Testis (tissue), 2 donors: ENCODE results near the gene TRPC4AP.

Source experiments
- POLR2A ChIP-seq: fragments of 450-650 bp; IDR thresholded peaks from one replicate; pipeline ENCODE4 v1.6.1; 2017; ENCODE audit warnings: antibody characterized with exemption, mild to moderate bottlenecking, moderate library complexity
- TF ChIP-seq, protein P1 (sequence below), 3 experiments: fragments of 450-650 bp in 2 of 3; fragments of 200-600 bp in 1 of 3; sonication (generic) in 1 of 3; IDR thresholded peaks; one replicate each; pipeline ENCODE4 v1.5.1; 2016 to 2019; ENCODE audit warnings: antibody characterized with exemption in 3 of 3, mild to moderate bottlenecking in 2 of 3, moderate library complexity in 1 of 3

DNA sequence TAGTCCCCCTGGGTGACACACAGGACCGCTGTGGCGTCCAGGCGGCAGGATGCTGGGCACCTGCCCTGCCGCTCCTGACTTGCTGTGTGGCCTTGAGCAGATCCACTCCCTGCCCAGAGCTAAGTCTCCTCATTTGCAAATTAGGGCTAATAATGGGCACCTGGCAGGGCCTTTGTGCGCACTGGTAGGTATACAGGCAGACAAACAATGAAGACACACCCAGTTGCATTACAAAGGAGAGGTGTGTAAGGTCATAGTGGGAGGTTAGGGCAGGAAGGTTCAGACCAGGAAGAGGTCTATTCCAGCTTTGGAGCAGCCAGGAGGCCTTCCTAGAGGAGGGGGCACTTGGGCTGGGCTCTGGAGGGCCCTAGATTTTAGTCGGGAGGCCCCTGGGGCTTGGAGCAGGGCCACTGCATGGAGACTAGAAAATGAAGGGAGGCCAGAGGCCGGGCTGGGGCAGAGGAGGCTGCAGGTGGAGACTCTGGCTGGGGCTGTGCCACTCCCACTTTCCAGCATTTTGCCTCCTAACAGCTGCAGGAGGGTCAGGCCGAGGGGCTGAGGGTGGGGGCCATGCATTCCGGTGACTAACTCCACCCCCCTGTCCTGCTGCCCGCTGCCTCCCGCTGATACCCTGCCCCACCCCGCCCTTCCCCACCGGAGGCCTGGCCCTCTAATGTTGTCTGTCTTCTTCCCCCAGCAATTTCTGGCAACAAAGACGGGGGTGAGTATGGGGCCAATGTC, 108.4 kb downstream of the TRPC4AP start:
- TF ChIP-seq, protein P1, sequence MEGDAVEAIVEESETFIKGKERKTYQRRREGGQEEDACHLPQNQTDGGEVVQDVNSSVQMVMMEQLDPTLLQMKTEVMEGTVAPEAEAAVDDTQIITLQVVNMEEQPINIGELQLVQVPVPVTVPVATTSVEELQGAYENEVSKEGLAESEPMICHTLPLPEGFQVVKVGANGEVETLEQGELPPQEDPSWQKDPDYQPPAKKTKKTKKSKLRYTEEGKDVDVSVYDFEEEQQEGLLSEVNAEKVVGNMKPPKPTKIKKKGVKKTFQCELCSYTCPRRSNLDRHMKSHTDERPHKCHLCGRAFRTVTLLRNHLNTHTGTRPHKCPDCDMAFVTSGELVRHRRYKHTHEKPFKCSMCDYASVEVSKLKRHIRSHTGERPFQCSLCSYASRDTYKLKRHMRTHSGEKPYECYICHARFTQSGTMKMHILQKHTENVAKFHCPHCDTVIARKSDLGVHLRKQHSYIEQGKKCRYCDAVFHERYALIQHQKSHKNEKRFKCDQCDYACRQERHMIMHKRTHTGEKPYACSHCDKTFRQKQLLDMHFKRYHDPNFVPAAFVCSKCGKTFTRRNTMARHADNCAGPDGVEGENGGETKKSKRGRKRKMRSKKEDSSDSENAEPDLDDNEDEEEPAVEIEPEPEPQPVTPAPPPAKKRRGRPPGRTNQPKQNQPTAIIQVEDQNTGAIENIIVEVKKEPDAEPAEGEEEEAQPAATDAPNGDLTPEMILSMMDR (IDR thresholded peaks at IDR 0.05), result no peak
- no peak for TF ChIP-seq POLR2A
